ENCODE results near the gene GNG10. TPM values are rescaled to one million over a fixed set of nuclear protein-coding genes. Genes with fewer than 3 reads are reported as not detected.

GNG10 gene
- total RNA-seq, 1 experiment from 2014 or later, result 31.0 TPM

DNA sequence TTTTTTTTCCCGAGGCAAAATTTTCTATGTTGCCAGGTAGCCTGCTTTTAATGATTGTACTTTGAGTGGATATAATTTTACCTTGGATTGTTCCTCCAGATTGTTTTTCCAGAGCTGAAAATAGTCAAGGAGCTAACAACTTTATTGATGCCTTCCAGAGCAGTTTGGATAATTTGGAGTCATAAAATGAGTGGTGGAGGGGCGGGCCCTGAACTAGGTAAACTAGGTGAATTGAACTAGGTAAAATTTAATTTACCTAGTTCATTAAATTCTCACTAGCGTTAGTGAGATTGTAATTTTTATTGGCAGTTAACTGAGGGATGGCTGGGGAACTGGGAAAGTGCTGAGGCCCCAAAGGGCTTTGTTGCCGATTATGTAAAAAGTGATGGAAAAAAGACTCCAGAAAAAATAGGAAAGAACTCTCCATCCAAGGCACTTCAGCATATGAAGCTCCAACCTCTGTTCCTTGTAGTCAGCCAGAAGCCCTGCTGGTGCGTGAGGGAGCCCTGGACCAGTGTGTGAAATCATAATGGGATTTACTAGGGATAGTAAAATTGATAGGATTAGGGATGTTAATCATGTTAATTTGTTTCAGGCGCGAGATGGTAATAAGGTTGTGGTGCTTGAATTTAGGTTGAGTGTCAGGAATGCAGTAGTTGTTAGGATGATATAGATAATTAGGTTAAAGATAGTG lies 28.6 kb upstream of the GNG10 start:
- Histone ChIP-seq H2BK20ac (ENCODE audit: low read depth, low read length, poor library complexity, severe bottlenecking) (no peak overlapping the region), H4K91ac (ENCODE audit: insufficient read length, low read depth, low read length) (no peak overlapping the region), H3K79me1 (ENCODE audit: insufficient read depth, low read depth, low read length, poor library complexity, severe bottlenecking) (peaks cover 2% of the 10 kb centered on the region), H3K23me2 (ENCODE audit: insufficient read length, low read depth, low read length, poor library complexity, severe bottlenecking) (peaks cover 5% of the 10 kb centered on the region), H4K20me1 (ENCODE audit: control insufficient read depth, insufficient read depth, insufficient read length) (no peaks in the 10 kb centered on the region), H3K18ac (ENCODE audit: insufficient read length, low read depth, low read length) (no peak overlapping the region), H2BK12ac (ENCODE audit: insufficient read length, low read depth, low read length) (no peak overlapping the region), H3K4ac (ENCODE audit: low read depth, low read length) (no peak overlapping the region), H3K9me3 (ENCODE audit: control insufficient read depth, low read depth, low read length) (no peaks in the 10 kb centered on the region), H3K79me2 (ENCODE audit: insufficient read depth, low read length) (peaks cover 37% of the 10 kb centered on the region), H2BK120ac (ENCODE audit: low read depth, low read length, poor library complexity, severe bottlenecking) (no peak overlapping the region), H4K5ac (ENCODE audit: insufficient read length, low read depth, low read length) (no peak overlapping the region), H3K14ac (ENCODE audit: insufficient read depth, low read length) (no peak overlapping the region), H3T11ph (ENCODE audit: low read length) (no peak overlapping the region), H3K4me1 (ENCODE audit: insufficient read depth, low read length) (no peaks in the 10 kb centered on the region; the same call in 1 of the 2 replicates), H3K23ac (ENCODE audit: insufficient read length, low read depth, low read length) (no peak overlapping the region), H2BK5ac (ENCODE audit: insufficient read length, low read length) (no peak overlapping the region), H2AFZ (ENCODE audit: low read length) (no peak overlapping the region), H3K27ac (ENCODE audit: insufficient read length, low read depth, low read length) (no peak overlapping the region), H3K27me3 (ENCODE audit: insufficient read depth, low read length) (no peaks in the 10 kb centered on the region), H4K8ac (replicated peaks; ENCODE audit: insufficient read length, low read depth, low read length) (no peak overlapping the region), H2BK15ac (ENCODE audit: low read depth, low read length) (no peak overlapping the region), H3K9ac (ENCODE audit: extremely low read depth, insufficient read length, low read length) (no peak overlapping the region), H2AK5ac (ENCODE audit: insufficient read length, low read length) (no peak overlapping the region), H3K56ac (ENCODE audit: insufficient read length, low read depth, low read length) (no peak overlapping the region), H3K4me2 (ENCODE audit: insufficient read depth, insufficient read length, low read length) (peak overlapping the region; percentile 94)
- Mint-ChIP-seq H3K27me3 (ENCODE audit: low read depth) (no peaks in the 10 kb centered on the region), H3K4me1 (peaks cover 18 to 23% of the 10 kb centered on the region in 2 experiments), H3K36me3 (ENCODE audit: insufficient read depth in 1 of 3, low read depth in 3 of 3) (peaks cover 0 to 6% (median 4%) of the 10 kb centered on the region in 3 experiments; a peak in 4 of 7 replicates), H3K9me3 (no peaks in the 10 kb centered on the region; a peak in 1 of 5 replicates), H3K4me3 (peak overlapping the region; percentile 95), H3K27ac (no peak overlapping the region)
- DNase-seq, result no peak
- TF ChIP-seq, protein P1, sequence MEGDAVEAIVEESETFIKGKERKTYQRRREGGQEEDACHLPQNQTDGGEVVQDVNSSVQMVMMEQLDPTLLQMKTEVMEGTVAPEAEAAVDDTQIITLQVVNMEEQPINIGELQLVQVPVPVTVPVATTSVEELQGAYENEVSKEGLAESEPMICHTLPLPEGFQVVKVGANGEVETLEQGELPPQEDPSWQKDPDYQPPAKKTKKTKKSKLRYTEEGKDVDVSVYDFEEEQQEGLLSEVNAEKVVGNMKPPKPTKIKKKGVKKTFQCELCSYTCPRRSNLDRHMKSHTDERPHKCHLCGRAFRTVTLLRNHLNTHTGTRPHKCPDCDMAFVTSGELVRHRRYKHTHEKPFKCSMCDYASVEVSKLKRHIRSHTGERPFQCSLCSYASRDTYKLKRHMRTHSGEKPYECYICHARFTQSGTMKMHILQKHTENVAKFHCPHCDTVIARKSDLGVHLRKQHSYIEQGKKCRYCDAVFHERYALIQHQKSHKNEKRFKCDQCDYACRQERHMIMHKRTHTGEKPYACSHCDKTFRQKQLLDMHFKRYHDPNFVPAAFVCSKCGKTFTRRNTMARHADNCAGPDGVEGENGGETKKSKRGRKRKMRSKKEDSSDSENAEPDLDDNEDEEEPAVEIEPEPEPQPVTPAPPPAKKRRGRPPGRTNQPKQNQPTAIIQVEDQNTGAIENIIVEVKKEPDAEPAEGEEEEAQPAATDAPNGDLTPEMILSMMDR (conservative IDR thresholded peaks at IDR 0.05), result no peak
- WGBS (ENCODE audit: extremely low coverage, insufficient read length, low lambda C conversion rate), result 100% methylated on average over 2 of the region's 7 CpGs
